ENCODE data around the gene SKIC2.

DNA sequence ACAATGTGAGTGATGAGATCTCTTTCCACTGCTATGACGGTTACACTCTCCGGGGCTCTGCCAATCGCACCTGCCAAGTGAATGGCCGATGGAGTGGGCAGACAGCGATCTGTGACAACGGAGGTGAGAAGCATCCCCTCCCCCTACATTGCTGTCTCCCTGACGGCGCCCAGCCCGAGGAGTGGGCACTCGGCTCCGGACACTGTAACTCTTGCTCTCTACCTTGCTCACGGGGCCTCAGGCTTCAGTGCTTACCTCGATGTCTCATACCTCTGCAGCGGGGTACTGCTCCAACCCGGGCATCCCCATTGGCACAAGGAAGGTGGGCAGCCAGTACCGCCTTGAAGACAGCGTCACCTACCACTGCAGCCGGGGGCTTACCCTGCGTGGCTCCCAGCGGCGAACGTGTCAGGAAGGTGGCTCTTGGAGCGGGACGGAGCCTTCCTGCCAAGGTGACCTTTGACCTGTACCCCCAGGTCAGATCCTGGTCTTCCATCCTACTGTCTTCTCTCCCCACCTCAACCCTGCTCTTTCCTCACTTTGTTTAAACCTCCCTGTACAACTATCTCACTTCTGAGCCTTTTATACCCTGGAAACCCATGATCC, 11.8 kb upstream of the SKIC2 start:
- no peak for TF ChIP-seq POLR2A (IDR thresholded peaks at IDR 0.05)
- TF ChIP-seq, protein P1, sequence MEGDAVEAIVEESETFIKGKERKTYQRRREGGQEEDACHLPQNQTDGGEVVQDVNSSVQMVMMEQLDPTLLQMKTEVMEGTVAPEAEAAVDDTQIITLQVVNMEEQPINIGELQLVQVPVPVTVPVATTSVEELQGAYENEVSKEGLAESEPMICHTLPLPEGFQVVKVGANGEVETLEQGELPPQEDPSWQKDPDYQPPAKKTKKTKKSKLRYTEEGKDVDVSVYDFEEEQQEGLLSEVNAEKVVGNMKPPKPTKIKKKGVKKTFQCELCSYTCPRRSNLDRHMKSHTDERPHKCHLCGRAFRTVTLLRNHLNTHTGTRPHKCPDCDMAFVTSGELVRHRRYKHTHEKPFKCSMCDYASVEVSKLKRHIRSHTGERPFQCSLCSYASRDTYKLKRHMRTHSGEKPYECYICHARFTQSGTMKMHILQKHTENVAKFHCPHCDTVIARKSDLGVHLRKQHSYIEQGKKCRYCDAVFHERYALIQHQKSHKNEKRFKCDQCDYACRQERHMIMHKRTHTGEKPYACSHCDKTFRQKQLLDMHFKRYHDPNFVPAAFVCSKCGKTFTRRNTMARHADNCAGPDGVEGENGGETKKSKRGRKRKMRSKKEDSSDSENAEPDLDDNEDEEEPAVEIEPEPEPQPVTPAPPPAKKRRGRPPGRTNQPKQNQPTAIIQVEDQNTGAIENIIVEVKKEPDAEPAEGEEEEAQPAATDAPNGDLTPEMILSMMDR (IDR thresholded peaks at IDR 0.05), result no peak
